HG03520 (cell line): ENCODE data around the gene PCNT.
"Not testable (repeated sequence)": the region's sequence is repeated elsewhere in the genome, so short reads cannot be mapped to it uniquely, and the experiment has no call there.

Experiments
- ATAC-seq: cut with Tn5 transposase; IDR thresholded peaks from one replicate; pipeline ENCODE4 v1.9.1; 2021; ENCODE audit warnings: mild to moderate bottlenecking, moderate library complexity; ENCODE audit not compliant: unreplicated experiment

Gene PCNT

DNA sequence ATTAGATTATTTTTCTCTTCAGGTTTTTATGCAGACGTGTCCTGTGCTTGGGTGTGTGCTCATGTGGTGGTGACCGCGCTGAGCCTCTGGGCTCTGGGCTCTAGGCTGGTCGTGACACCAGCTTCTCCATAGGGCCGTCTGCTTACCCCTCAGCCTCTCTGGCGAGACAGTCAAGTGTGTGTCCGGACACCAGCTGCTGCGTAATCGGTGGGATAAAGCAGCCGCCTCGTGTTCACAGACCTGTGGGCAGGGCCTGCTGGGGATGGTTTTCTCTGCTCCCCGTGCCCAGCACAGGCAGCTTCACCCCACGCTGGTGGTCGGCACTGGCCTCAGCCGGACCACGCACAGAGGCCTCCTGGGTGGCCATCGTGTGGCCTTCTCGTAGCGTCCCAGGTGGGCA lies 101.1 kb downstream of the PCNT start:
- no peak for ATAC-seq

GRCh38 chr21:46425571-46425970 lies 101.6 kb downstream of the PCNT start:
- ATAC-seq: no peak

DNA sequence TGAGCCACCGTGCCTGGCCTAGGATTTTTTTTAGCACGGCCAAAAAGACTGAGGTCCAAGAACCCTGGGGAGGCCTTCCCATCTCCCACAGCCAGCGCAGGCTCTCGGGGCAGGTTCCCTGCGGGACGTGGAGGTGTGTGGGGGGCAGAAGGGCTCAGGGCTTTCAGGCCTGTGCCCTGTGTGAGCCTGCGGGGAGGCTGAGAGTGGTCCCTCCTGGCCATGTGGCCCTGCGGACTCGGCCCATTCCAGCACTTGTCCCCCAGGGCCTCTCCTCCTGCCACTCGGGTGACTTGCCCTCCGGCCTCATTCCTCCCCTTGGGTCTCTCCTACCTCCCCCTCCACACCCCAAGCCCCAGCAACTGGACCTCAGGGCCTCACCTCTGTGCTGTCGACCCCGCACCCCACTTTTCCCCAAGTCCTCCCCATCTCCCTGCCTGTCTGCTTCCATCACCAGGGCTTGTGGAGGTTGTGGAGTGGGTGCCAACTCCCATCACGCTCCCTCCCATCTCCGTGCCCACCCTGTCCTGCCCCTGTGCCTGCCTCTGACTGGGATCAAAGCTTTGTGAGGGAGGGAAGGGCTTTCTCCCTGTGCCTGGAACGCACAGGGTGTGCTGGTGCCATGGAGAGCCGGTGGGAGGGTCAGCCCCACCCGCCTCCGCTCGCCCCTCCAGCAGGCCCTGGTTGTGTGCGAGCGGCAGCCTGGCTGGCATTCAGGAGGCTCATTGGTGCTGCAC lies 102.5 kb downstream of the PCNT start:
- ATAC-seq: no peak

- no peak for ATAC-seq
These were observed 103.6 kb downstream of the PCNT start for GRCh38 chr21:46427516-46427915.

DNA sequence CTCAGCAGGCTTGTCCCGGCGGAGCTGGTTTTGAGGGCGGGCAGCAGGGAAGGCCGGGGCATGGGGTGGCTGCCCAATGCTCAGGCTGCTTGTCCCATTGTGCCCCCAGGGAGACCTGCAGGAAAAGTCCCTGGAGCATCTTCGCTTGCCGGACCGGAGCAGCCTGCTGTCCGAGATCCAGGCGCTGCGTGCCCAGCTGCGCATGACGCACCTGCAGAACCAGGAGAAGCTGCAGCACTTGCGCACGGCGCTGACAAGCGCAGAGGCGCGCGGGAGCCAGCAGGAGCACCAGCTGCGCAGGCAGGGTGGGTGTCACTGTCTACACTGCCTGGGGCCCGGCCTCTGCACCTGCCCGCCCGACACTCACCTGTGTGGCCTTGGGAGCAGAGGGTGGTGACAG lies 104.3 kb downstream of the PCNT start:
- ATAC-seq: no peak

DNA sequence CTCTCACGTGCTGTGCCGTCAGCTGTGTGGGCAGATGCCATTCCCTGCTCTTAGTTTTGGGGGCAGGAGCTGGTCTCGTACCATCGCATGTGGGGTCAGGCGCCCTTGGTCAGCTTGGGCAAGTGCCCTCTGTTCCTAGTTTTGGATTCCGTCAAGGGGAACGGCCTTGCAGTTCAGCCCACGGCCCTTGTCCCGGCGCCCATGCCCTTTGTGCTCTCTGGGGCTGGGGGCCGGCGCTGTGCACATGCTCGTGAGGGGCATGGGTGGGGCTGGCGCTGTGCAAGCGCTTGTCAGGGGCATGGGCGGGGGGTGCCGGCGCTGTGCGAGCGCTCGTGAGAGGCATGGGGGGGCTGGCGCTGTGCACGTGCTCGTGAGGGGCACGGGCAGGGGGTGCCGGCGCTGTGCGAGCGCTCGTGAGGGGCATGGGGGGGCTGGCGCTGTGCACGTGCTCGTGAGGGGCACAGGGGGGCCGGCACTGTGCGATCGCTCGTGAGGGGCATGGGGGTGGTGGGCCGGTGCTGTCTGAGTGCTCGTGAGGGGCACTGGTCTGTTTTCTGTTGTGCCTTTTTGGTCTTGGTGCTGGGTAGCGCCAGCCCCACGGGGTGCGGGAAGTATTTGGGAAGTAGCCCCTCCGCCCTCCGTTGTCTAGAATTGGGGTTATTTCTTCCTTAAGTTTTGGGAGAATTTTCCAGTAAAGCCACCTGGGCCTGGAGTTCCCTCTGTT lies 105.2 kb downstream of the PCNT start:
- ATAC-seq: no peak

GRCh38 chr21:46429754-46430681 lies 106.1 kb downstream of the PCNT start:
- no peak for ATAC-seq

DNA sequence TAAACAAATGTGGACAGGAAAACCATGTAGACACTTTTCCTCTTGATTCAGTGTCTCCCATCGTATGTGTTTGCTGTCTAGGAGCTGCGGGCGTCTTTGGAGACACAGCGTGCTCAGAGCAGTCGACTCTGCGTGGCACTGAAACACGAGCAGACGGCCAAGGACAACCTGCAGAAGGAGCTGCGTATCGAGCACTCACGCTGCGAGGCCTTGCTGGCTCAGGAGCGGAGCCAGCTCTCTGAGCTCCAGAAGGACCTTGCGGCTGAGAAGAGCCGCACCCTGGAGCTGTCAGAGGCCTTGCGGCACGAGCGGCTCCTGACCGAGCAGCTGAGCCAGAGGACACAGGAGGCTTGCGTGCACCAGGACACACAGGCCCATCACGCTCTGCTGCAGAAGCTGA lies 107.5 kb downstream of the PCNT start:
- no peak for ATAC-seq

DNA sequence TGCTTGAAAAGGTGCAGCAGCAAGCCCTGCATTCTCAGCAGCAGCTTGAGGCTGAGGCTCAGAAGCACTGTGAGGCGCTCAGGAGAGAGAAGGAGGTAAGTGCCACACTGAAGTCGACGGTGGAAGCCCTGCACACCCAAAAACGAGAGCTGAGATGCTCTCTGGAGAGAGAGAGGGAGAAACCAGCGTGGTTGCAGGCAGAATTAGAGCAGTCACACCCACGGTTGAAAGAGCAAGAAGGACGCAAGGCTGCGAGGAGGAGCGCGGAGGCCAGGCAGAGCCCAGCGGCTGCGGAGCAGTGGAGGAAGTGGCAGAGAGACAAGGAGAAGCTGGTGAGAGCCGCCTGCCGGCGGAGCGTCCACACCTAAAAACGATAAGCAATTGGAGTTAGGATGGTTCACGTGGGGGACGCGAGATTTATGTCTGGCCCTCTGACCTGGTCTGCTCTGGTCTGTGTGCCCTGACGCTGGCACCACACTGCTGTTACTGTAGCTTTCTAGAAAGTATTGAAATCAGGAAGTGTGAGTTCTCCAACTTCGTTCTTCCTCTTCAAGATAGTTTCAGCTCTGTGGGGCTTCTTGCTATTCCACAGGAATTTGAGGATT lies 108.0 kb downstream of the PCNT start:
- no peak for ATAC-seq

GRCh38 chr21:46433116-46433515 lies 109.2 kb downstream of the PCNT start:
- ATAC-seq: not testable (repeated sequence)

DNA sequence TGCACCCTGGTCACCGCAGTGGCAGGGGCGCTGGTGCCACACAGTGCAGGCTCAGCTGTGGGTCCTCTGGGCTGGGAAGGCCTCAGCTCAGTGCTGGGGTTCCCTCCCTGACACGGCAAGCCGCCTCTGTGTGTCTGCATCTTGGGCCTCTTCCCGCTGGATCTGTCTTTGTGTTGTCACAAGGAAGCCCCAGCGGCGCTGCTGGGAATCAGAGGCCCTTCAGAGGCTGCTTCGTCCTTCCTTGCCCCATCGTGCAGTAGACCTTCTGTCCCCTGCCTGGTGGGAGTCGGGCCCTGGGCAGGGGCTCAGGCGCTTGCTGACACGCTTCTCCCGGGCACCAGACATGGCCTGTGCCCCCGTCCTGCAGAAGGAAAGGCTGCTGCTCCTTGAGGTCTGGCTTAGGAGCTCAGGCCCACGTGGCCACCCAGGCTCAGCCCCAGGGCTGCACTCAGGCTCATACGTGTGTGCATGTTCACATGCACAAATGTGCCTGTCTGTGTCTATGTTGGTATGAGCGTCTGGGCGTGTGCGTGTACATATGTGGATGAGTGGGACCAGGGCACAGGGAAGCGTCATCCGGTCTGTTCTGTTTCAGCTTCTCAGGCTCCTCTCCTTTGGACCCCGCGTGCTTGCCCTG lies 110.5 kb downstream of the PCNT start:
- no peak for ATAC-seq

- no peak for ATAC-seq
These were observed 111.9 kb downstream of the PCNT start for GRCh38 chr21:46435786-46436227.

DNA sequence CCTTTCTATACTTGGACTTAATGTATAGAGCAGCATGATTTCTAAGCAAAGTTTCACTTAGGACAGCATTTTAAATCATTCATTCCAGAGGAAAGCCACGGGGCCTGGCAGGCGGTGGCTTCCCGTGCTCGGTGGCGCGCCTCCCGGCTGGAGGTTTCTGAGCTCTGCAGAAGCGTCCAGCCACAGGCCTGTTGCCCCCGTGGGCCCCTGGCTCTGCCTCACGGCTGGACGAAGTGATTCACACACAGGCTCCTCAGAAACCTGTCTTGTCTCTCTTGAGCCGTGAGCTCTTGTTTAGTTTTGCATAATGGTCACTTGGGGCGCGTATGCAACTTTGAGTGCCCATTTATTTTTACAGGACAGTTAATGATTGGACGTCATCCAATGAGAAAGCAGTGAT lies 112.7 kb downstream of the PCNT start:
- no peak for ATAC-seq

DNA sequence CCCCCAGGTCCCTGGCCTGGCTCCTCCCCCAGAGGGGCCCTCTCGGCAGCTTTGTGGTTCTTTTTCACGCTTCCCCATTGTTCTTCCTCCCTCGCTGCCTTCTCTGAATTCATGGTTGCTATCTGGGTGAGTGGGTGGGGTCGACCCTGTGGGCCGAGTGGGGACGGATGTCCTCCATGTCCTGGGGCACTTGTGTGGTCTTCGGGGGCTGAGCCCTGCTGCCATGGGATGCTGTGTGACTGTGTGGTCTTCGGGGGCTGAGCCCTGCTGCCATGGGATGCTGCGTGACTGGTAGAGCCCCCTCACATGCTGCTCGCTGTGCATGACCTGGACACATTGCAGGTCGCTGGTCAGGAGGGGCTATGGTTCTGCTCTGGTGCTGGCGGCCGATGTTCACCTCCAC lies 113.1 kb downstream of the PCNT start:
- ATAC-seq: no peak

GRCh38 chr21:46437511-46437910 lies 113.6 kb downstream of the PCNT start:
- ATAC-seq: no peak

- ATAC-seq: no peak
These were observed 114.3 kb downstream of the PCNT start for GRCh38 chr21:46438241-46438640.

- ATAC-seq: no peak
These were observed 116.0 kb downstream of the PCNT start for GRCh38 chr21:46439906-46440305.

- no peak for ATAC-seq
These were observed 117.4 kb downstream of the PCNT start for GRCh38 chr21:46441331-46441730.

- no peak for ATAC-seq
These were observed 118.1 kb downstream of the PCNT start for GRCh38 chr21:46441961-46442498.

GRCh38 chr21:46442938-46443337 lies 119.0 kb downstream of the PCNT start:
- ATAC-seq: no peak
